ENCODE results near the gene TPM4.

- no peak for TF ChIP-seq TAF1 (IDR thresholded peaks at IDR 0.05; ENCODE audit: low read depth)
- TF ChIP-seq RAD21 (IDR thresholded peaks at IDR 0.05; ENCODE audit: low read depth) = no peak
- TF ChIP-seq EP300 (IDR thresholded peaks at IDR 0.05; ENCODE audit: borderline replicate concordance) = no peak
- no peak for TF ChIP-seq CREB1 (IDR thresholded peaks at IDR 0.05; ENCODE audit: low read depth)
- no peak for TF ChIP-seq TEAD4 (IDR thresholded peaks at IDR 0.05)
- TF ChIP-seq MAX (IDR thresholded peaks at IDR 0.05) = no peak
- TF ChIP-seq CEBPB (IDR thresholded peaks at IDR 0.05) = no peak
- no peak for TF ChIP-seq EGR1 (IDR thresholded peaks at IDR 0.05)
These were observed 11.9 kb upstream of the TPM4 start for GRCh38 chr19:16064209-16064889.
